ENCODE measurements around the gene TRABD2B.

Gene TRABD2B

GRCh38 chr1:47859092-47859743 is 138.0 kb downstream of the TRABD2B start:
- no peak for DNase-seq
- 38% methylated on average over 3 of the region's 3 CpGs for WGBS
- no peak overlapping the region for H3K14ac ChIP-seq (ENCODE audit: low read length in 2 of 2)

GRCh38 chr1:47856996-47857395 is 140.2 kb downstream of the TRABD2B start:
- Histone ChIP-seq H3K27ac (ENCODE audit: low read length, poor library complexity, severe bottlenecking) (no peak overlapping the region), H2AK5ac (ENCODE audit: low read length, severe bottlenecking) (no peak overlapping the region), H3K4ac (ENCODE audit: low read depth in 1 of 2, low read length in 2 of 2) (no peak overlapping the region), H3K4me1 (ENCODE audit: control insufficient read depth, insufficient read depth, low read depth, low read length) (peaks cover 1% of the 10 kb centered on the region), H2BK15ac (ENCODE audit: low read depth, poor library complexity, severe bottlenecking) (no peak overlapping the region), H2BK120ac (ENCODE audit: low read depth, low read length) (no peak overlapping the region), H3K36me3 (ENCODE audit: control insufficient read depth in 1 of 2, insufficient read depth in 2 of 2, low read depth in 1 of 2, low read length in 2 of 2) (no peaks in the 10 kb centered on the region), H3K4me2 (ENCODE audit: low read length, poor library complexity, severe bottlenecking) (no peak overlapping the region), H4K8ac (ENCODE audit: low read length) (peak overlapping the region; percentile 21), H3K9ac (ENCODE audit: low read length) (no peak overlapping the region), H2AFZ (ENCODE audit: low read depth, low read length) (no peak overlapping the region), H2BK12ac (ENCODE audit: low read length in 2 of 2) (no peak overlapping the region), H4K91ac (ENCODE audit: low read length) (no peak overlapping the region), H3K4me3 (ENCODE audit: insufficient read depth in 1 of 2, low read depth in 1 of 2, low read length in 2 of 2) (no peak overlapping the region), H3K23ac (ENCODE audit: low read length in 2 of 2) (no peak overlapping the region), H3K14ac (ENCODE audit: low read length in 2 of 2) (no peak overlapping the region), H3K9me3 (ENCODE audit: control insufficient read depth, low read length) (no peaks in the 10 kb centered on the region), H2BK5ac (ENCODE audit: low read depth, low read length, poor library complexity, severe bottlenecking) (no peak overlapping the region), H3K18ac (ENCODE audit: low read depth in 1 of 2, low read length in 2 of 2) (no peak overlapping the region), H3K79me1 (replicated peaks; ENCODE audit: low read length, poor library complexity, severe bottlenecking) (no peaks in the 10 kb centered on the region), H3K27me3 (ENCODE audit: control insufficient read depth in 1 of 2, insufficient read depth in 1 of 2, low read length in 2 of 2) (no peaks in the 10 kb centered on the region)
- 91% methylated on average over 4 of the region's 4 CpGs for WGBS
- DNase-seq: no peak

More at GRCh38 chr1:47859092-47859743, 138.0 kb downstream of the TRABD2B start:
- H2AFZ ChIP-seq (ENCODE audit: low read depth, low read length): no peak overlapping the region
- no peak overlapping the region for H3K4ac ChIP-seq (ENCODE audit: low read depth in 1 of 2, low read length in 2 of 2)
- H3K36me3 ChIP-seq (ENCODE audit: control insufficient read depth in 1 of 2, insufficient read depth in 2 of 2, low read depth in 1 of 2, low read length in 2 of 2): no peaks in the 10 kb centered on the region
- no peak overlapping the region for H4K91ac ChIP-seq (ENCODE audit: low read length)
- H3K9ac ChIP-seq (ENCODE audit: low read length): no peak overlapping the region
- no peak overlapping the region for H4K8ac ChIP-seq (ENCODE audit: low read length)
- no peak overlapping the region for H3K18ac ChIP-seq (ENCODE audit: low read depth in 1 of 2, low read length in 2 of 2)
- H3K4me1 ChIP-seq (ENCODE audit: control insufficient read depth, insufficient read depth, low read depth, low read length): peaks cover 1% of the 10 kb centered on the region
- H3K9me3 ChIP-seq (ENCODE audit: control insufficient read depth, low read length): no peaks in the 10 kb centered on the region
- H3K4me3 ChIP-seq (ENCODE audit: insufficient read depth in 1 of 2, low read depth in 1 of 2, low read length in 2 of 2): no peak overlapping the region
- H2BK12ac ChIP-seq (ENCODE audit: low read length in 2 of 2): no peak overlapping the region
- no peak overlapping the region for H2BK5ac ChIP-seq (ENCODE audit: low read depth, low read length, poor library complexity, severe bottlenecking)
- H3K4me2 ChIP-seq (ENCODE audit: low read length, poor library complexity, severe bottlenecking): no peak overlapping the region
- no peaks in the 10 kb centered on the region for H3K79me1 ChIP-seq (replicated peaks; ENCODE audit: low read length, poor library complexity, severe bottlenecking)
- H2AK5ac ChIP-seq (ENCODE audit: low read length, severe bottlenecking): no peak overlapping the region
- no peak overlapping the region for H2BK15ac ChIP-seq (ENCODE audit: low read depth, poor library complexity, severe bottlenecking)
- H3K27ac ChIP-seq (ENCODE audit: low read length, poor library complexity, severe bottlenecking): no peak overlapping the region
- H3K27me3 ChIP-seq (ENCODE audit: control insufficient read depth in 1 of 2, insufficient read depth in 1 of 2, low read length in 2 of 2): no peaks in the 10 kb centered on the region
- H3K23ac ChIP-seq (ENCODE audit: low read length in 2 of 2): no peak overlapping the region
- H2BK120ac ChIP-seq (ENCODE audit: low read depth, low read length): no peak overlapping the region

- H3K4me2 ChIP-seq (ENCODE audit: low read length, poor library complexity, severe bottlenecking): no peak overlapping the region
- 63% methylated on average over 3 of the region's 4 CpGs for WGBS
- H2BK12ac ChIP-seq (ENCODE audit: low read length in 2 of 2): no peak overlapping the region
- no peak overlapping the region for H3K27ac ChIP-seq (ENCODE audit: low read length, poor library complexity, severe bottlenecking)
- H3K4me3 ChIP-seq (ENCODE audit: insufficient read depth in 1 of 2, low read depth in 1 of 2, low read length in 2 of 2): no peak overlapping the region
- H2AK5ac ChIP-seq (ENCODE audit: low read length, severe bottlenecking): no peak overlapping the region
- H4K91ac ChIP-seq (ENCODE audit: low read length): no peak overlapping the region
- no peak overlapping the region for H3K18ac ChIP-seq (ENCODE audit: low read depth in 1 of 2, low read length in 2 of 2)
- no peak overlapping the region for H4K8ac ChIP-seq (ENCODE audit: low read length)
- no peaks in the 10 kb centered on the region for H3K9me3 ChIP-seq (ENCODE audit: control insufficient read depth, low read length)
- no peak overlapping the region for H2BK15ac ChIP-seq (ENCODE audit: low read depth, poor library complexity, severe bottlenecking)
- H3K79me1 ChIP-seq (replicated peaks; ENCODE audit: low read length, poor library complexity, severe bottlenecking): no peaks in the 10 kb centered on the region
- H2AFZ ChIP-seq (ENCODE audit: low read depth, low read length): no peak overlapping the region
- H3K4me1 ChIP-seq (ENCODE audit: control insufficient read depth, insufficient read depth, low read depth, low read length): peaks cover 1% of the 10 kb centered on the region
- no peaks in the 10 kb centered on the region for H3K36me3 ChIP-seq (ENCODE audit: control insufficient read depth in 1 of 2, insufficient read depth in 2 of 2, low read depth in 1 of 2, low read length in 2 of 2)
- no peak for DNase-seq
- H3K14ac ChIP-seq (ENCODE audit: low read length in 2 of 2): no peak overlapping the region
- no peak overlapping the region for H3K9ac ChIP-seq (ENCODE audit: low read length)
- H3K4ac ChIP-seq (ENCODE audit: low read depth in 1 of 2, low read length in 2 of 2): no peak overlapping the region
- no peaks in the 10 kb centered on the region for H3K27me3 ChIP-seq (ENCODE audit: control insufficient read depth in 1 of 2, insufficient read depth in 1 of 2, low read length in 2 of 2)
- no peak overlapping the region for H2BK5ac ChIP-seq (ENCODE audit: low read depth, low read length, poor library complexity, severe bottlenecking)
- H2BK120ac ChIP-seq (ENCODE audit: low read depth, low read length): no peak overlapping the region
- H3K23ac ChIP-seq (ENCODE audit: low read length in 2 of 2): no peak overlapping the region
Measured at GRCh38 chr1:47855230-47855629, 142.0 kb downstream of the TRABD2B start.

- Histone ChIP-seq H3K4me3 (ENCODE audit: insufficient read depth in 1 of 2, low read depth in 1 of 2, low read length in 2 of 2) (no peak overlapping the region), H3K9me3 (ENCODE audit: control insufficient read depth, low read length) (no peaks in the 10 kb centered on the region), H3K4ac (ENCODE audit: low read depth in 1 of 2, low read length in 2 of 2) (no peak overlapping the region), H3K79me1 (replicated peaks; ENCODE audit: low read length, poor library complexity, severe bottlenecking) (no peaks in the 10 kb centered on the region), H3K36me3 (ENCODE audit: control insufficient read depth in 1 of 2, insufficient read depth in 2 of 2, low read depth in 1 of 2, low read length in 2 of 2) (no peaks in the 10 kb centered on the region), H2AFZ (ENCODE audit: low read depth, low read length) (no peak overlapping the region), H2BK15ac (ENCODE audit: low read depth, poor library complexity, severe bottlenecking) (no peak overlapping the region), H3K9ac (ENCODE audit: low read length) (no peak overlapping the region), H2AK5ac (ENCODE audit: low read length, severe bottlenecking) (no peak overlapping the region), H3K18ac (ENCODE audit: low read depth in 1 of 2, low read length in 2 of 2) (no peak overlapping the region), H2BK5ac (ENCODE audit: low read depth, low read length, poor library complexity, severe bottlenecking) (no peak overlapping the region), H3K4me2 (ENCODE audit: low read length, poor library complexity, severe bottlenecking) (no peak overlapping the region), H4K91ac (ENCODE audit: low read length) (no peak overlapping the region), H3K4me1 (ENCODE audit: control insufficient read depth, insufficient read depth, low read depth, low read length) (peaks cover 1% of the 10 kb centered on the region), H4K8ac (ENCODE audit: low read length) (no peak overlapping the region), H2BK120ac (ENCODE audit: low read depth, low read length) (no peak overlapping the region), H3K14ac (ENCODE audit: low read length in 2 of 2) (no peak overlapping the region), H3K23ac (ENCODE audit: low read length in 2 of 2) (no peak overlapping the region), H3K27me3 (ENCODE audit: control insufficient read depth in 1 of 2, insufficient read depth in 1 of 2, low read length in 2 of 2) (no peaks in the 10 kb centered on the region), H3K27ac (ENCODE audit: low read length, poor library complexity, severe bottlenecking) (no peak overlapping the region), H2BK12ac (ENCODE audit: low read length in 2 of 2) (no peak overlapping the region)
- no peak for DNase-seq
- WGBS: 62% methylated on average over 2 of the region's 2 CpGs
Measured at GRCh38 chr1:47854552-47855144, 142.5 kb downstream of the TRABD2B start.
